Trophoblast cell (in vitro differentiated cells and primary cell): ENCODE results near the gene ZNF672.

ENCODE experiments used
- DNase-seq, 2 donors: peaks; one replicate each; pipeline ENCODE4 v3.0.0-alpha.2; 2016
- H2AFZ ChIP-seq: 2 replicates; pipeline ENCODE4 v1.6.1; 2013; ENCODE audit warnings: low read length, moderate library complexity, mild to moderate bottlenecking; ENCODE audit not compliant: insufficient read depth, poor library complexity
- H2AK5ac ChIP-seq: 2 replicates; pipeline ENCODE4 v1.6.1; 2013; ENCODE audit warnings: mild to moderate bottlenecking, low read length
- H2BK120ac ChIP-seq: 2 replicates; pipeline ENCODE4 v1.6.1; 2013; ENCODE audit warnings: low read length, mild to moderate bottlenecking, moderate library complexity; ENCODE audit not compliant: insufficient read depth, poor library complexity
- H2BK12ac ChIP-seq: 2 replicates; pipeline ENCODE4 v1.6.1; 2013; ENCODE audit warnings: mild to moderate bottlenecking, low read length, moderate library complexity
- H2BK5ac ChIP-seq: 2 replicates; pipeline ENCODE4 v1.6.1; 2013; ENCODE audit warnings: low read length, low read depth, moderate library complexity, mild to moderate bottlenecking; ENCODE audit not compliant: poor library complexity
- H3K14ac ChIP-seq: 2 replicates; pipeline ENCODE4 v1.6.1; 2013; ENCODE audit warnings: mild to moderate bottlenecking, low read length
- H3K18ac ChIP-seq: 2 replicates; pipeline ENCODE4 v1.6.1; 2013; ENCODE audit warnings: mild to moderate bottlenecking, low read length
- H3K23ac ChIP-seq: 2 replicates; pipeline ENCODE4 v1.6.1; 2013; ENCODE audit warnings: low read length
- H3K27ac ChIP-seq: 2 replicates; pipeline ENCODE4 v1.5.1; 2013; ENCODE audit warnings: low read depth, mild to moderate bottlenecking, inconsistent platforms, low read length, moderate library complexity
- H3K27me3 ChIP-seq: 2 replicates; pipeline ENCODE4 v1.6.1; 2013; ENCODE audit warnings: inconsistent platforms, mild to moderate bottlenecking, low read length, moderate library complexity; ENCODE audit not compliant: insufficient read depth
- H3K36me3 ChIP-seq, 2 experiments: 1 replicate in 1 of 2; 2 replicates in 1 of 2; pipeline ENCODE4 v1.6.1; 2013; ENCODE audit warnings: low read length in 2 of 2, mild to moderate bottlenecking in 2 of 2, moderate library complexity in 1 of 2; ENCODE audit not compliant: insufficient read depth in 2 of 2, control insufficient read depth in 1 of 2
- H3K4ac ChIP-seq: 2 replicates; pipeline ENCODE4 v1.6.1; 2013; ENCODE audit warnings: low read depth, mild to moderate bottlenecking, low read length, moderate library complexity
- H3K4me1 ChIP-seq, 2 experiments: 1 replicate in 1 of 2; 2 replicates in 1 of 2; pipeline ENCODE4 v1.6.1; 2013; ENCODE audit warnings: low read length in 2 of 2, mild to moderate bottlenecking in 2 of 2, moderate library complexity in 1 of 2; ENCODE audit not compliant: insufficient read depth in 2 of 2, control insufficient read depth in 1 of 2
- H3K4me2 ChIP-seq: 2 replicates; pipeline ENCODE4 v1.6.1; 2013; ENCODE audit warnings: inconsistent platforms, mild to moderate bottlenecking, low read length, moderate library complexity
- H3K4me3 ChIP-seq: 2 replicates; pipeline ENCODE4 v1.5.1; 2013; ENCODE audit warnings: mild to moderate bottlenecking, low read depth, low read length, inconsistent platforms
- H3K79me1 ChIP-seq: one replicate; pipeline ENCODE4 v1.6.1; 2013; ENCODE audit warnings: low read length
- H3K79me2 ChIP-seq: 2 replicates; pipeline ENCODE4 v1.6.1; 2013; ENCODE audit warnings: low read length, mild to moderate bottlenecking; ENCODE audit not compliant: control insufficient read depth, insufficient read depth, poor library complexity
- H3K9ac ChIP-seq: 2 replicates; pipeline ENCODE4 v1.6.1; 2013; ENCODE audit warnings: mild to moderate bottlenecking, low read length
- H3K9me3 ChIP-seq: 2 replicates; pipeline ENCODE4 v1.6.1; 2013; ENCODE audit warnings: low read depth, mild to moderate bottlenecking, control low read depth, inconsistent platforms, low read length; ENCODE audit not compliant: insufficient read depth
- H4K12ac ChIP-seq: 2 replicates; pipeline ENCODE4 v1.6.1; 2013; ENCODE audit warnings: low read depth, mild to moderate bottlenecking, low read length, moderate library complexity
- H4K8ac ChIP-seq: 2 replicates; pipeline ENCODE4 v1.6.1; 2013; ENCODE audit warnings: low read depth, mild to moderate bottlenecking, low read length, moderate library complexity
- H4K91ac ChIP-seq: one replicate; pipeline ENCODE4 v1.6.1; 2013; ENCODE audit warnings: low read depth, mild to moderate bottlenecking, low read length, moderate library complexity
- WGBS: extraction: QIAGEN DNeasy Blood & Tissue Kit; methylation state at CpG from one replicate; pipeline ENCODE4 v1.1.7; 2013; ENCODE audit warnings: missing lambda C conversion rate; ENCODE audit not compliant: insufficient read length, insufficient coverage; ENCODE audit errors: extremely low coverage; 5-methylcytosine and 5-hydroxymethylcytosine counted together

The ZNF672 gene

DNA sequence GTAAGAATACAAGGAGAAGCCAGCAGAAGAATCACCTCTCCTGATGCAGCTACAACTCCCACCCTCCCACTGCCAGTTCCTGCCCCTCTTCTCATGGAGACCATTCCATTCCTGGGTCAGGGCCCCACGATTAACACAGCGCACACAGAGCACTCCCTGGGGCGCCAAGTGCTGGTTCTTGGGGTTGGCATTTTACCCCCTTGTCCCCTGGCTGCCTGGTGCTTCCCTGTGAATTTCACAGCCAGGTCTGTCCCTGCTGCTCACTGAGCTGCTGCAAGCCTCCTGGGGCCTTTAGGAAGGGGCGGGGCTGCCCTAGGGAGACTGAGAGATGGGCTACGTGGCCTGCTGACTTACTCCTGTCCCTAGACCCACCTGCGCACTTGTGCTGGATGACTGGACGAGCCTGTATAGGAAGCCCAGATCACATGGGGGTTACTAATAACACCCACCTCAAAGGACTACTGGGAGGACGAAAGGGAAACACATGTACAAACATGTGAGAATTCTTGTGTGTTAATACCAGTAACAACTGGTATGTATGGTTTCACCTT is 4.8 kb downstream of the ZNF672 start:
- peaks cover 27 to 40% of the 10 kb centered on the region in 2 experiments for H3K36me3 ChIP-seq
- H3K4me2 ChIP-seq: no peak overlapping the region
- H3K4me3 ChIP-seq: no peak overlapping the region
- H3K9ac ChIP-seq: no peak overlapping the region
- peaks cover 12% of the 10 kb centered on the region for H3K79me1 ChIP-seq
- H3K27me3 ChIP-seq: no peaks in the 10 kb centered on the region
- H2BK120ac ChIP-seq: no peak overlapping the region
- H3K9me3 ChIP-seq: no peaks in the 10 kb centered on the region
- no peak overlapping the region for H2AFZ ChIP-seq
- peak overlapping the region; percentile 8 for H3K4ac ChIP-seq
- no peak overlapping the region for H2AK5ac ChIP-seq
- no peak overlapping the region for H4K8ac ChIP-seq
- H3K27ac ChIP-seq: no peak overlapping the region
- H2BK12ac ChIP-seq: no peak overlapping the region
- WGBS: no CpG with 5 or more reads among the region's 8 CpGs
- H2BK5ac ChIP-seq: no peak overlapping the region
- peaks cover 0 to 4% of the 10 kb centered on the region in 2 experiments for H3K4me1 ChIP-seq
- H3K23ac ChIP-seq: no peak overlapping the region
- no peak overlapping the region for H4K12ac ChIP-seq
- no peak for DNase-seq
- H3K79me2 ChIP-seq: peaks cover 7% of the 10 kb centered on the region
- H3K18ac ChIP-seq: no peak overlapping the region
- H4K91ac ChIP-seq: no peak overlapping the region
- no peak overlapping the region for H3K14ac ChIP-seq

GRCh38 chr1:248843687-248844086 is 5.7 kb downstream of the ZNF672 start:
- DNase-seq: no peak
- no peak overlapping the region for H3K18ac ChIP-seq
- H4K8ac ChIP-seq: no peak overlapping the region
- H4K12ac ChIP-seq: no peak overlapping the region
- WGBS: no CpG with 5 or more reads among the region's 3 CpGs
- no peak overlapping the region for H3K23ac ChIP-seq
- H3K79me1 ChIP-seq: peaks cover 6% of the 10 kb centered on the region
- H2AK5ac ChIP-seq: no peak overlapping the region
- no peaks in the 10 kb centered on the region for H3K9me3 ChIP-seq
- no peak overlapping the region for H3K4me3 ChIP-seq
- H3K4me1 ChIP-seq: peaks cover 0 to 4% of the 10 kb centered on the region in 2 experiments
- H3K36me3 ChIP-seq: peaks cover 36 to 48% of the 10 kb centered on the region in 2 experiments
- H2AFZ ChIP-seq: no peak overlapping the region
- no peak overlapping the region for H3K27ac ChIP-seq
- no peak overlapping the region for H3K4me2 ChIP-seq
- no peak overlapping the region for H2BK5ac ChIP-seq
- H4K91ac ChIP-seq: no peak overlapping the region
- no peak overlapping the region for H3K14ac ChIP-seq
- no peak overlapping the region for H3K9ac ChIP-seq
- peaks cover 1% of the 10 kb centered on the region for H3K79me2 ChIP-seq
- no peak overlapping the region for H2BK120ac ChIP-seq
- no peak overlapping the region for H3K4ac ChIP-seq
- H3K27me3 ChIP-seq: no peaks in the 10 kb centered on the region
- H2BK12ac ChIP-seq: no peak overlapping the region

DNA sequence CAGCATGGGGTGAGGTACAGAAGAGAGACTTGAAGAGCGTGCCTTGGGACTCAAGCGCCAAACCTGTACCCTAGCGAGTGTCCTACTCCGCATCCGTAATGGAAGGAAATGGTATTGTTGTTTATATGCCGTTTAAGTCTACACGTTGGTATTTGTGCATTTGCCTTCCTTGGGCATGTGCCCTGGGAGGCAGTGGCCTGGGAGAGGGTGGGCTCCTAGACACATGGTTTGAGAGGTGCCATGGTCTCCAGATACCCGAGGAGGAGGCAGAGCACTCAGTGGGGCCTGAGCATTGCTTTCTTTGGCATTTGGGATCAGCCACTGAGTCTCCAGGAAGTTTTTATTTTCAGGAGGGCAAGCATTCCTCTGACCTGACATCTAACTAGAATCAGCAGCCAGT is 6.5 kb downstream of the ZNF672 start:
- H2AK5ac ChIP-seq: no peak overlapping the region
- no peak overlapping the region for H3K27ac ChIP-seq
- H3K4me2 ChIP-seq: no peak overlapping the region
- no peaks in the 10 kb centered on the region for H3K9me3 ChIP-seq
- no CpG with 5 or more reads among the region's 8 CpGs for WGBS
- peak overlapping the region; percentile 25 for H3K9ac ChIP-seq
- no peak overlapping the region for H3K23ac ChIP-seq
- peaks cover 6 to 7% of the 10 kb centered on the region in 2 experiments for H3K4me1 ChIP-seq
- no peak overlapping the region for H4K12ac ChIP-seq
- no peak overlapping the region for H3K4ac ChIP-seq
- H2BK12ac ChIP-seq: no peak overlapping the region
- no peak overlapping the region for H2BK120ac ChIP-seq
- H4K91ac ChIP-seq: no peak overlapping the region
- H3K27me3 ChIP-seq: no peaks in the 10 kb centered on the region
- no peak overlapping the region for H2BK5ac ChIP-seq
- H2AFZ ChIP-seq: no peak overlapping the region
- H3K79me1 ChIP-seq: no peaks in the 10 kb centered on the region
- peaks cover 39 to 56% of the 10 kb centered on the region in 2 experiments for H3K36me3 ChIP-seq
- DNase-seq: no peak
- no peak overlapping the region for H4K8ac ChIP-seq
- no peak overlapping the region for H3K4me3 ChIP-seq
- H3K79me2 ChIP-seq: no peaks in the 10 kb centered on the region
- no peak overlapping the region for H3K18ac ChIP-seq
- H3K14ac ChIP-seq: no peak overlapping the region

DNA sequence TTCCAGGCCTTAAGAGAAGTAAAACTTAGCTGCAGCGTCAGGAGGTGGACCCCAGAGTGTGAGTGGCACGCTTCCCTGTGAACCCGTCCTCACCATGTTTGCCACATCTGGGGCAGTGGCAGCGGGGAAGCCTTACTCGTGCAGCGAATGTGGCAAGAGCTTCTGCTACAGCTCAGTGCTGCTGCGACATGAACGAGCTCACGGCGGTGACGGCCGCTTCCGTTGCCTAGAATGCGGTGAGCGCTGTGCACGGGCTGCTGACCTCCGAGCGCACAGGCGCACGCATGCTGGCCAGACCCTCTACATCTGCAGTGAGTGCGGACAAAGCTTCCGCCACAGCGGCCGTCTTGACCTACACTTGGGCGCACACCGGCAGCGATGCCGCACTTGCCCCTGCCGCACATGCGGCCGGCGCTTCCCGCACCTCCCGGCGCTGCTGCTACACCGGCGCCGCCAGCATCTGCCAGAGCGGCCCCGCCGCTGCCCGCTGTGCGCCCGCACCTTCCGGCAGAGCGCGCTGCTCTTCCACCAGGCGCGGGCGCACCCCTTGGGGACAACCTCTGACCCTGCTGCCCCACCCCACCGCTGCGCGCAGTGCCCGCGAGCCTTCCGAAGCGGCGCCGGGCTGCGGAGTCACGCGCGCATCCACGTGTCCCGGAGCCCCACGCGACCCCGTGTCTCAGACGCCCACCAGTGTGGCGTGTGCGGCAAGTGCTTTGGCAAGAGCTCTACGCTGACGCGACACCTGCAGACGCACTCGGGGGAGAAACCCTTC is 9.3 kb downstream of the ZNF672 start:
- Histone ChIP-seq H3K4me2 (no peak overlapping the region), H2BK12ac (no peak overlapping the region), H2BK5ac (no peak overlapping the region), H4K12ac (no peak overlapping the region), H4K8ac (no peak overlapping the region), H3K14ac (no peak overlapping the region), H3K27ac (no peak overlapping the region), H3K9me3 (no peaks in the 10 kb centered on the region), H3K4me1 (peaks cover 14 to 15% of the 10 kb centered on the region in 2 experiments), H3K4ac (no peak overlapping the region), H2AK5ac (no peak overlapping the region), H3K36me3 (peaks cover 52 to 79% of the 10 kb centered on the region in 2 experiments), H3K23ac (no peak overlapping the region), H2BK120ac (no peak overlapping the region), H3K79me2 (no peaks in the 10 kb centered on the region), H3K4me3 (peak overlapping the region; percentile 16), H2AFZ (no peak overlapping the region), H3K27me3 (no peaks in the 10 kb centered on the region), H3K18ac (no peak overlapping the region), H3K9ac (no peak overlapping the region), H3K79me1 (no peaks in the 10 kb centered on the region), H4K91ac (no peak overlapping the region)
- no peak for DNase-seq
- WGBS: no CpG with 5 or more reads among the region's 76 CpGs
